ENCODE measurements around the gene UPK1B.
"Not testable (repeated sequence)": the region's sequence is repeated elsewhere in the genome, so short reads cannot be mapped to it uniquely, and the experiment has no call there.

DNA sequence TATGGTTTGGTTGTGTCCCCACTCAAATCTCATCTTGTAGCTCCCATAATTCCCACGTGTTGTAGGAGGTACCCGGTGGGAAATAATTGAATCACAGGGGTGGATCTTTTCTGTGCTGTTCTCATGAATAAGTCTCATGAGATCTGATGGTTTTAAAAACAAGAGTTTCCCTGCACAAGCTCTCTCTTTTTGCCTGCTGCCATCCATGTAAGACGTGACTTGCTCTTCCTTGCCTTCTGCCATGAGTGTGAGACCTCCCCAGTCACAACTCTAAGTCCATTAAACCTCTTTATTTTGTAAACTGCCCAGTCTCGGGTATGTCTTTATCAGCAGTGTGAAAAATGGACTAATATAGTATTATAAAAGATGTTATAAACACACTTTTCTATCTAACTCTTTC is 34.0 kb upstream of the UPK1B start:
- TF ChIP-seq HDAC2 (IDR thresholded peaks at IDR 0.05), result not testable (repeated sequence)
- TF ChIP-seq, protein P1, sequence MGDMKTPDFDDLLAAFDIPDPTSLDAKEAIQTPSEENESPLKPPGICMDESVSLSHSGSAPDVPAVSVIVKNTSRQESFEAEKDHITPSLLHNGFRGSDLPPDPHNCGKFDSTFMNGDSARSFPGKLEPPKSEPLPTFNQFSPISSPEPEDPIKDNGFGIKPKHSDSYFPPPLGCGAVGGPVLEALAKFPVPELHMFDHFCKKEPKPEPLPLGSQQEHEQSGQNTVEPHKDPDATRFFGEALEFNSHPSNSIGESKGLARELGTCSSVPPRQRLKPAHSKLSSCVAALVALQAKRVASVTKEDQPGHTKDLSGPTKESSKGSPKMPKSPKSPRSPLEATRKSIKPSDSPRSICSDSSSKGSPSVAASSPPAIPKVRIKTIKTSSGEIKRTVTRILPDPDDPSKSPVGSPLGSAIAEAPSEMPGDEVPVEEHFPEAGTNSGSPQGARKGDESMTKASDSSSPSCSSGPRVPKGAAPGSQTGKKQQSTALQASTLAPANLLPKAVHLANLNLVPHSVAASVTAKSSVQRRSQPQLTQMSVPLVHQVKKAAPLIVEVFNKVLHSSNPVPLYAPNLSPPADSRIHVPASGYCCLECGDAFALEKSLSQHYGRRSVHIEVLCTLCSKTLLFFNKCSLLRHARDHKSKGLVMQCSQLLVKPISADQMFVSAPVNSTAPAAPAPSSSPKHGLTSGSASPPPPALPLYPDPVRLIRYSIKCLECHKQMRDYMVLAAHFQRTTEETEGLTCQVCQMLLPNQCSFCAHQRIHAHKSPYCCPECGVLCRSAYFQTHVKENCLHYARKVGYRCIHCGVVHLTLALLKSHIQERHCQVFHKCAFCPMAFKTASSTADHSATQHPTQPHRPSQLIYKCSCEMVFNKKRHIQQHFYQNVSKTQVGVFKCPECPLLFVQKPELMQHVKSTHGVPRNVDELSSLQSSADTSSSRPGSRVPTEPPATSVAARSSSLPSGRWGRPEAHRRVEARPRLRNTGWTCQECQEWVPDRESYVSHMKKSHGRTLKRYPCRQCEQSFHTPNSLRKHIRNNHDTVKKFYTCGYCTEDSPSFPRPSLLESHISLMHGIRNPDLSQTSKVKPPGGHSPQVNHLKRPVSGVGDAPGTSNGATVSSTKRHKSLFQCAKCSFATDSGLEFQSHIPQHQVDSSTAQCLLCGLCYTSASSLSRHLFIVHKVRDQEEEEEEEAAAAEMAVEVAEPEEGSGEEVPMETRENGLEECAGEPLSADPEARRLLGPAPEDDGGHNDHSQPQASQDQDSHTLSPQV (IDR thresholded peaks at IDR 0.05), result not testable (repeated sequence)
